Fibroblast of upper back skin (primary cell): ENCODE results near the gene PSMB4.

Experiments
- DNase-seq: peaks from one replicate; pipeline ENCODE4 v3.0.0-alpha.2; 2013

The PSMB4 gene

DNA sequence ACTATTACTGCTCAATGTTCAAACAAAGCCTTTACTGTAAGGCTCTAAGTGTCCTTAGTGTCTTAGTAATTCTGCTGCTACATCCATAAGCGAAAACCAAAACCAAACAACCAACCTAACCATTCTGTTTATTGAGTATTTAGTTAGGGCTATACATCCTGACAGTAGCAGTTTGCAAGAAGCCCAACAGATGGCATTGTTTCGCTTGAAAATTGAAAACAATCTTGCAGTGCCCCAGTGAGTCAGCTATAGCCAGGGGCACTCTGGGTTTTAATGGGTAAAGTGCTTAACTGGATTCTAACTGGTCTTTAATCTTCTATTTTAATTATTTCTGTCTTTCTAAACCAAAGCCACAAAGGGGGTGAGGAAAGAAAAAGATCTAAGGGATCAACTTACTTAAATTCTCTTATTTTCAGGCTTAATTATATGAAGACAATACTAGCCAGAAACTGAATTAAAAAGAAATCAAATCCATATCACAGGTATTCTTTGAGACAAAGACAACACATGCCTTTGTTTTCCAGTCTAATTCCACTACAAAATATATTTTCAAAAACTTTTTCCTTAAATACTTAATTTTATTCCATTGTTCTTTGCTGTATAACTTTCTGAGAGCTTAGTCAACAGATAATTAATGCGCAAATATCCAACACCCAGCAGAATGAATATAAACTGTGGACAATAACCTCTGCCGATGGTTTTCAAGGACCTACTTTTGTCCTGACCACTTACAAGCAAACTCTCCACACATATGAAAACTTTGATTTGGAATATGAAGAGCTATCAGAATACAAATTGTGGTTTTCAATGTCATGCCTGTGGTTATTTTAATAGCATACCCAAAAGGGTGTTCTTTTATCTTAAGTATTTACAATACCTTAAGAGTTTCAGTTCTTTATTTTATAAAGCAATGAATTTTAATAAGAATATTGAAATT, 44.7 kb downstream of the PSMB4 start:
- peak; percentile 76 for DNase-seq

DNA sequence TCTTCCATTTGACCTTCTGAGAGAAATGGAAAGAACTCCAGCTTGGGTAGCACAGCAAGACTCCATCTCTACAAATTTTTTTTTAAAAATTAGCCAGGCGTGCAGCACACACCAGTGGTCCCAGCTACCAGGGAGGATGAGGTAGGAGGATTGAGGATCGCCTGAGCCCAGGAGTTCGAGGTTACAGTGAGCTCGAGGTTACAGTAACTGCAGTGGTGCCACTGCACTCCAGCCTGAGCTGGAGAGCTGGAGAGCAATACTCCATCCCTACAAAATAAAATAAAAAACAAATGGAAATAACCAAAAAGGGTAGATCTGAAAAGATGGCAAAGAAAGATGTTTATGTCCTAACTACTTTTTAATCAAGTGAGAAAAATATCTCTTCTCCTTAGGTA, 45.4 kb downstream of the PSMB4 start:
- no peak for DNase-seq

DNA sequence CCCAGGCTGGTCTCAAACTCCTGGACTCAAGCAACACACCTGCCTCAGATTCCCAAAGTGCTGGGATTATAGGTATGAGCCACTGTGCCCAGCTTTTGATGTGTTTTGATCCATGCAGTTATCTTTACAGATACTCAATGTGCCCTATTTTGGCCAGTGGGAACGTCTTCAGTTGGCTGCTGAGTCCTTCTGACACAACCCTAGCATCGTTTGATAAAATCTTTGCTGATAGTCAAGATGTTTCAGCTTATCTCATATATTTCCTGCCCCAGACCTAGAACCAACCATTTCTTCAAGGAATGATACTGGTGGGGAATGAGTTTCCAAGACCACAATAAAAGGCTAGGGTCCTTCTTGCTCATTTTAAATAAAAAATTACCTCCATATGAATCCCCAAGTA, 48.3 kb downstream of the PSMB4 start:
- DNase-seq = no peak
